HepG2 (cell line): Measurements from ENCODE around the gene CSTPP1. TPM values are rescaled to one million over a fixed set of nuclear protein-coding genes. Genes with fewer than 3 reads are reported as not detected.

Source experiments
- HDAC2 ChIP-seq: sonication (generic); formaldehyde crosslinking; IDR thresholded peaks from 2 replicates; pipeline ENCODE4 v1.4.0; 2020; ENCODE audit warnings: missing genetic modification reagents
- HNF4A ChIP-seq: sonication (generic); formaldehyde crosslinking; IDR thresholded peaks from 2 replicates; pipeline ENCODE4 v1.4.0; 2020; ENCODE audit warnings: missing genetic modification reagents
- SIN3A ChIP-seq: IDR thresholded peaks from 2 replicates; pipeline ENCODE4 v1.6.1; 2011; ENCODE audit warnings: low read depth, mild to moderate bottlenecking, control low read depth, low read length, borderline replicate concordance
- SNAPC4 ChIP-seq: sonication (generic); formaldehyde crosslinking; IDR thresholded peaks from 2 replicates; pipeline ENCODE4 v1.4.0; 2020; ENCODE audit warnings: mild to moderate bottlenecking, missing genetic modification reagents
- SP5 ChIP-seq: IDR thresholded peaks from 2 replicates; pipeline ENCODE4 v1.6.1; 2016; ENCODE audit warnings: low read depth, borderline replicate concordance
- TAF15 ChIP-seq: fragments of 200-400 bp; formaldehyde crosslinking; IDR thresholded peaks from one replicate; pipeline ENCODE4 v1.6.1; 2018; ENCODE audit warnings: mild to moderate bottlenecking, low read depth, low read length; ENCODE audit not compliant: poor library complexity, severe bottlenecking
- ZBTB25 ChIP-seq: IDR thresholded peaks from 2 replicates; pipeline ENCODE4 v1.6.1; 2018; ENCODE audit warnings: missing genetic modification reagents
- ZBTB26 ChIP-seq: IDR thresholded peaks from 2 replicates; pipeline ENCODE4 v1.6.1; 2016; ENCODE audit warnings: missing compliant biosample characterization, missing genetic modification reagents, borderline replicate concordance
- ZBTB4 ChIP-seq: sonication (generic); formaldehyde crosslinking; IDR thresholded peaks from 2 replicates; pipeline ENCODE4 v1.4.0; 2020; ENCODE audit warnings: missing genetic modification reagents, mild to moderate bottlenecking, borderline replicate concordance
- ZNF18 ChIP-seq: sonication (generic); formaldehyde crosslinking; IDR thresholded peaks from 2 replicates; pipeline ENCODE4 v1.8.0; 2022; ENCODE audit warnings: mild to moderate bottlenecking, missing genetic modification reagents; ENCODE audit not compliant: insufficient replicate concordance
- ZNF503 ChIP-seq: sonication (generic); formaldehyde crosslinking; IDR thresholded peaks from 2 replicates; pipeline ENCODE4 v1.4.0; 2020; ENCODE audit warnings: missing genetic modification reagents
- ZNF546 ChIP-seq: sonication (generic); formaldehyde crosslinking; conservative IDR thresholded peaks from 2 replicates; pipeline ENCODE4 v1.8.1; 2023; ENCODE audit warnings: mild to moderate bottlenecking, missing genetic modification reagents
- ZNF788 ChIP-seq: sonication (generic); formaldehyde crosslinking; IDR thresholded peaks from 2 replicates; pipeline ENCODE4 v1.5.0; 2020; ENCODE audit warnings: mild to moderate bottlenecking, missing genetic modification reagents, borderline replicate concordance
- polyA plus RNA-seq, 8 experiments: library from polyadenylated mRNA; depleted of rRNA in 3 of 8; stranded (reverse) in 7 of 8; unstranded in 1 of 8; fragments of >200 nt; fragmentation: Illumina TruSeq in 4 of 8; extraction: Trizol in 4 of 8; gene quantifications; 2 replicates each; pipeline versions ENCODE4 v1.2.1 to v1.2.3, GENCODE V29; 2011 to 2016; ENCODE audit warnings: low read depth in 4 of 8, missing spikeins in 1 of 8, mixed read lengths in 1 of 8; ENCODE audit not compliant: insufficient read depth in 1 of 8
- total RNA-seq, 5 experiments: library from RNA; depleted of rRNA; stranded (reverse); fragments of >200 nt; fragmentation: Illumina TruSeq; extraction: Trizol; gene quantifications; 2 replicates each; pipeline ENCODE4 v1.2.3, GENCODE V29; 2016; ENCODE audit warnings: low read depth in 1 of 5

The CSTPP1 gene
- total and polyA plus RNA-seq, 2 of the 13 experiments (the other 11 are each of a cell fraction or from before 2014, with no cell fraction given) = 12.3 to 14.6 TPM

GRCh38 chr11:47184711-47185304, 248.2 kb downstream of the CSTPP1 start (continued):
- TF ChIP-seq SNAPC4 (CRISPR knock-in tag) = peak; percentile 73
- peak; percentile 52 for TF ChIP-seq ZBTB26
- 0 out of 2 replicates have a peak, but pooled peaks have one; percentile 39 for TF ChIP-seq ZNF788
- TF ChIP-seq ZNF503 (CRISPR knock-in tag) = peak; percentile 70; the same call in 1 of the 2 replicates
- peak; percentile 92 for TF ChIP-seq ZNF18 (CRISPR knock-in tag)
- TF ChIP-seq SP5 = peak; percentile 49; the same call in 1 of the 2 replicates
- 0 out of 2 replicates have a peak, but pooled peaks have one; percentile 28 for TF ChIP-seq ZNF546
- TF ChIP-seq SIN3A = peak; percentile 58; the same call in 1 of the 2 replicates
- TF ChIP-seq ZBTB4 (CRISPR knock-in tag) = peak; percentile 52; the same call in 1 of the 2 replicates
- no peak for TF ChIP-seq ZBTB25
- peak; percentile 73 for TF ChIP-seq HNF4A (CRISPR knock-in tag)
- peak; percentile 62 for TF ChIP-seq TAF15
- no peak; the same call in 1 of the 2 replicates for TF ChIP-seq HDAC2 (CRISPR knock-in tag)
